T-helper 9 cell (primary cell): ENCODE measurements around the gene RNF151.
"Not testable (repeated sequence)": the region's sequence is repeated elsewhere in the genome, so short reads cannot be mapped to it uniquely, and the experiment has no call there.

Experiments
- DNase-seq: peaks from one replicate; pipeline ENCODE4 v3.0.0-alpha.2; 2020

The RNF151 gene

GRCh38 chr16:1939833-1940232 lies 26.8 kb upstream of the RNF151 start:
- not testable (repeated sequence) for DNase-seq

DNA sequence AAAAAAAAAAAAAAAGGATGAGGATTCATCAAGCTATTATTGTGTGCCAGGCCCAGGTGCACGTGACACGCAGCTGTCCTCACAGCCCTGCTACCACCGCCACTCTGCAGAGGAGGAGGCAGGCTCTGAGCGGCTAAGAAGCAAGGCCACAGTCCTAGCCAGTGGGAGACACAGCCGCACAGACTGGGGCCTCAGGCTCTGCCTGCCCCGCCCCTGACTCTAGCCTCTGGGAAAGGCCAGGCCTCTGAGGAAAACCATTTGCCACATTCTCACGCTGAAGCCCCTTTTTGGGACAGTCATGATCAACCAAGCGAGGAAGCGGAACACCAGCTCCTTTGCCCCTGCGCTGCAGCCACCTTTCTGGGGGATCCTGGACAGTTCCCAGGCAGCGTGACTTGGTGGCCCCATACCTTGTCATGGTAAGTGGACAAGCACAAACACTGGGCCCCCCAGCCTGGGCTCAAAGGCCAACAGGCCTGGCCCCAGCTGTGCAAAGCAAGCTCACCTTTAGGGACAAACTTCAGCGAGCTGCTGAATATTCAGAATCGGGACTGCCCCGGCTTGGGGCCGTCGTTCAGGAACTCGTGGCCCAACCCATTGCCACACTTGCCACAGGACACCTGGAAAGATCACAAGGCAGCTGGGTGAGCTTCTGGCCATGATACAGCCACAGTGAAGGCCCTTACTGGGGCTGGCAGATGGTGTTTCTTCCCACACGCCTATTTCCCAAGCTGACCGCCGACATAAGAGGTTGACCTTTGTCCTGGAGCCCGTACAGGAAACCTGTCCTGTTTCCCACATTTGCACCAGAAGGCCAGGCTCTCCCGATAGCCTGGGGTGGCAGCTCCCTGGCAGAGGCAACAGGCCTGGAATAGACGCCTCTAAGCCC lies 26.1 kb upstream of the RNF151 start:
- DNase-seq, result no peak

GRCh38 chr16:1941162-1942046 lies 25.3 kb upstream of the RNF151 start:
- DNase-seq, result no peak

DNA sequence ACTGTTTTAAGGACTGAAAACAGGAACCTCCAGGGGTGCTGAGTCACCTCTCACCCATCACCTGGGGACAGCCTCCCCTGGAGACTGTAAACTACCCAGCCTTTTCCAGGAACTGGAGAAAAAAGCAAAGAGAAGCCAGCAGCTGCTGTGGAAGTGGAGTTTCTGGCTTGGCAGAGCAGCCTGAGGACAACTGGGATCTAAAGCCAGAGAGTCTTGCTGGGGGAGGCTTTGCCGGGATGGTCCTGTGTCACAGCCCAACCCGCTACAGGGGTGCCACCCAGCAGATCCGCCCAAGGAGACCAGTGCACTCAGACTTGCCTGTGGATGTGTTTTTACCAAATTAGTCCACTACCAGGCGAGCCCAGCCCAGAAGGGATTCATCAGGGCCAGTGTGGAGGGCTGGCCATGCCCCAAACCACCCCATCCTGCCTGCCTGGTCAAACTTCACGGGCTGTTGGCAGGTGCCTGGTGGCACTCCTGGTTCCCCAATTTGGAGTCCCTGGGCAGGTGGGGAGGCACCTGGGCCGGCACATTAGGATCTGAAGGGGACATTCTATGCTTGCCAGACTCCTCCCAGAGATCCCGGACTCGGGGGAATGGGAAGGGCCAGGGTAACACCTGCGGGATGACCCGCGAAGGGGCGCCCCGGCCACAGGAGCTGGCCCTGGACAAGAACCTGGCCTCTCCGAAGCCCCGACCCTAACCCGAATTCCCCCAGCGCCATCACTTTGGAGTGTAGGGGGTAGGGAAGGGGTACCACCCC lies 24.4 kb upstream of the RNF151 start:
- no peak for DNase-seq

DNA sequence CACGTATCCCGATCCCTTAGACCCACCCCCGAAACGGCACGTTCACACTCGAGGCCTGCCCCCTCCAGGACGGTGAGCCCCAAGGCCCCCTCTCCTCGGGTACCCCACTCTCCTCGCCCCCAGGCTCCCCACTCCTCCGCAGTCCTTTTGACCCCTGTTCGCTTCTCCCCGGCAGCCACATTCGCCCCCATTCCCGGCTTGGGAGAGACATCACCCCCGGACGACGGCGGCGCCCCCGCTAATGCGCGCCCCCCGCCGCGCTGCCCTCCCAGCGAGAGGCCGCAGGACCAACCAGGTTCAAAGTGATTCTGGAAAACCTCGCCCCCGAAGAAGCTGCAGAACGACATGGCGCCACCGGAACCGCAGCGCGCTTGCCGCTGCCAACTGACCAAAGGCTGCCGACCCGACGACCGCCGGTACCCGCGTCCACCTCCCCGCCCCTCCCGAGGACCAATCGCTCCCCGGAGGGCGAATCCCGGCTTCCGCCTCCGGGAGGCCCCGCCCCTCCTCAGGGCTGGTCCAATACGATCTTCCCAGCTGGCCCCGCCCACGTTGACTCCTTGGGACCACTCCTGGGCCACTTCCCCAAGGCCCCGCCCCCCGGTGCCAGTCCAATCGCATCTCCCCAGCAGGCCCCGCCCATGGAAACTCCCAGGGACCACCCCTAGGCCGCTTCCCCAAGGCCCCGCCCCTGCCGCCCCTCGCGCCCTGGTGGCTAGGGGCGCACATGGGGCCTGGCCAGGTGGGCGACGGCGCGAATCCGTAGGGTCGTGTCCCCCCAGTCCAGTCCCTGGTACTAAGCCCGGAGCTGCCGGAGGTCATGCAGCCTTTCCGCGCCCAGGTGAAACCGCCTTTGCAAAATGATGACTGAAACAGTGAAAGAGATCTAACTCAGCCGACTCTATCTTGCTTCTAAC lies 23.6 kb upstream of the RNF151 start, which contains the start of gene MSRB1:
Gene MSRB1, minus strand, starts transcription at position 390 of the 917 bp plus-strand sequence. Its CDS starts 43 bp downstream, at position 347.
- peak; percentile 99 for DNase-seq

GRCh38 chr16:1944612-1945199 lies 21.9 kb upstream of the RNF151 start:
- DNase-seq, result no peak

DNA sequence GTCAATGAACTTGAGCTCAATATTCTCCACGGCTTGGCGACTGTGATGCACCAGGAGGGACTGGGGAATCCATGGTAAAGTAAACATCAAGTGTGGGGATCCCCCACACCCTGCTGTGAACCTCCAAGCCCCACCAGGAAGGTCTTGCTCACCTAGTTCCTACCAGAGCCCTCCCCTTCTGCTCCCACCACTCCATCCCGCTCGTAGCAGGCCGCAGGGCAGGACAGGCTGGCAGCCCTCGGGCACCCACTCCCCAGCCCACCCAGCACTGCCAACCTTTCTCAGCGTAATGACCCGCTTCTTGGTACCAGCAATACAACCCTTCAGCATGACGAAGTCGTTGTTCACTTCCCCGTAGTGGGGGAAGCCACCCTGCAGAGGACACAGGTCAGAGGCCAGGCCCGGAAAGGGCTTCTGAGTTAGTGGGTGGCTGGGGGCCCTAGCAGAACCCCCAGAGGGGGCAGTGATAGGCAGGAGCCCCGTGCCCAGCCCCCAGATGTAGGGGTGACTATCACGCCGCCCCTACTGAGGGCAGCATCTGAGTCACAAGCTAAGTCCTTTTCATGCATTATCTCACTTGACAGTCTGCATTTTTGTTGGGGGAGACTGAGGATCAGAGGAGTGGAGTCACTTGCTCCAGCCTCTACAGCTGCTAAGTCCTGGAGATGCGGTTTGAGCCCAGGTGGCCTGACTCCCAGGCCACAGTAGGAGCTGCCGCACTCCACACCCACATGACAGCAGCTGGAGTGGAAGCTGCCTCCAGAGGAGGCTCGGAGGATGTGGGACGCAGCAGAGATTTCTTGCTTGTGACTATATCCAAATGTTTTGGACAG lies 20.9 kb upstream of the RNF151 start:
- DNase-seq, result no peak

- no peak for DNase-seq
These were observed 19.9 kb upstream of the RNF151 start for GRCh38 chr16:1946495-1947368.

- no peak for DNase-seq
These were observed 19.3 kb upstream of the RNF151 start for GRCh38 chr16:1947369-1947670.

DNA sequence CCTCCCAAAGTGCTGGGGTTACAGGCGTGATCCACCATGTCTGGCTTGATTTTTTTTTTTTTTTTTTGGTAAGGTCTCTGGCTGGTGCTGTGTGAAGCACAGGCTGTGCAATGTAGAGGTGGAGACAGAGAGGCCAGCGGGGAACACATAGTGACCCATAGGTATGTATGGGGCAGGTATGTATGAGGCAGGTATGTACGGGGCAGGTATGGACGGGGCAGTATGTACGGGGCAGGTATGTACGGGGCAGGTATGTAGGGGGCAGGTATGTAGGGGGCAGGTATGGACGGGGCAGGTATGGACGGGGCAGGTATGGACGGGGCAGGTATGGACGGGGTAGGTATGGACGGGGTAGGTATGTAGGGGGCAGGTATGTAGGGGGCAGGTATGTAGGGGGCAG lies 17.1 kb upstream of the RNF151 start:
- DNase-seq, result no peak

GRCh38 chr16:1950047-1950446 lies 16.6 kb upstream of the RNF151 start:
- no peak for DNase-seq

GRCh38 chr16:1950559-1950958 lies 16.1 kb upstream of the RNF151 start:
- no peak for DNase-seq

DNA sequence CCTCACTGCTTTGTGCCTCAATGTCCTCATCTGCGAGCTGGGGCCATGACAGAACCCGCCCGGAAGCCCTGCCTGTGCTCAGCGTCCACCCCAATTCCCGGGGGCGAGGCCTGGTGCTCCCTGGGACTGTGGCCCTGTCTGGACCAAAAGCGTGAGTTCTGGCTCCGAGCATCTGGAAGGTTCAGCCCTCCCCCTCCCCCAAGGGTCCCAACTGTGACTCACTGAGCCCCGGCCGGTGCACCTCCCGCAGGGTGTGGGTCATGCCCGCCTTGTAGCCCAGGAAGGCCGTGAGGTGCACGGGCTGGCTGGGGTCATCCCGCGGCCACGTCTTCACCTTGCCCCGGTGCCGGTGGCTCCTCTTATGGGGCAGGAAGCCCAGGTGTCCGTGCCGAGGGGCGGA lies 12.9 kb upstream of the RNF151 start:
- DNase-seq, result no peak

GRCh38 chr16:1957434-1958142 lies 9.1 kb upstream of the RNF151 start:
- not testable (repeated sequence) for DNase-seq

DNA sequence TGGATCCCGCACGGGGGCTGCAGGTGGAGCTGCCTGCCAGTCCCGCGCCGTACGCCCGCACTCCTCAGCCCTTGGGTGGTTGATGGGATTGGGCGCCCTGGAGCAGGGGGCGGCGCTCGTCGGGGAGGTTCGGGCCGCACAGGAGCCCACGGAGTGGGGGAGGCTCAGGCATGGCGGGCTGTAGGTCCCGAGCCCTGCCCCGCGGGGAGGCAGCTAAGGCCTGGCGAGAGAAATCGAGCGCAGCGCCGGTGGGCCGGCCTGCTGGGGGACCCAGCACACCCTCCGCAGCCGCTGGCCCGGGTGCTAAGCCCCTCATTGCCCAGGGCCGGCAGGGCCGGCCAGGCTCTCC lies 8.5 kb upstream of the RNF151 start:
- not testable (repeated sequence) for DNase-seq

DNA sequence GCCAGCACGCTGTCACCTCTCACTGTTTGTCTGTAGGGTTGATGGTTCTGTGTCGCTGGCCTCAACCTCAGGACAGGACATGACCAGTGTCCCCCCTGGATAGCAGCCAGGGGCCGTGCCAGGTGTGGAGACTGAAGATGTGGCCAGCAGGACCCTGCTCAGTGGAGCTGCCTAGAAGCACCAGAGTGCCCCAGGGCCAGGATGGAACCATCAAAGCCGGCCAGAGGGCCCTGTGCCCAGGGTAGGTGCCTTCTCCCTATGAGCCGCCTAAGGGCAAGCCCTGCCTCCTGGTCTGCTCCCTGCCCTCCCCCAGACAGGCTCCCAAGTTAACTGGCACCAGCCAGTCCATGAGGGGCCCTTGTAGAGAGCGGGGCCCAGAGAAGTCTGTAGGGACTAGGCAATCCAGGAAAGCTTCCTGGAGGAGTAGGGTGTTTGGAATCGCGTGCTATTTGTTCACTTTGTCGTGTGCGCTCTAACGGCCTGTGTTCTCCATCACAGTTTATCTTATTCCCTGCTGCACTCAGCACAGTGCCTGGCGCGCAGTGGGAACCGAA lies 7.9 kb upstream of the RNF151 start:
- DNase-seq, result no peak

DNA sequence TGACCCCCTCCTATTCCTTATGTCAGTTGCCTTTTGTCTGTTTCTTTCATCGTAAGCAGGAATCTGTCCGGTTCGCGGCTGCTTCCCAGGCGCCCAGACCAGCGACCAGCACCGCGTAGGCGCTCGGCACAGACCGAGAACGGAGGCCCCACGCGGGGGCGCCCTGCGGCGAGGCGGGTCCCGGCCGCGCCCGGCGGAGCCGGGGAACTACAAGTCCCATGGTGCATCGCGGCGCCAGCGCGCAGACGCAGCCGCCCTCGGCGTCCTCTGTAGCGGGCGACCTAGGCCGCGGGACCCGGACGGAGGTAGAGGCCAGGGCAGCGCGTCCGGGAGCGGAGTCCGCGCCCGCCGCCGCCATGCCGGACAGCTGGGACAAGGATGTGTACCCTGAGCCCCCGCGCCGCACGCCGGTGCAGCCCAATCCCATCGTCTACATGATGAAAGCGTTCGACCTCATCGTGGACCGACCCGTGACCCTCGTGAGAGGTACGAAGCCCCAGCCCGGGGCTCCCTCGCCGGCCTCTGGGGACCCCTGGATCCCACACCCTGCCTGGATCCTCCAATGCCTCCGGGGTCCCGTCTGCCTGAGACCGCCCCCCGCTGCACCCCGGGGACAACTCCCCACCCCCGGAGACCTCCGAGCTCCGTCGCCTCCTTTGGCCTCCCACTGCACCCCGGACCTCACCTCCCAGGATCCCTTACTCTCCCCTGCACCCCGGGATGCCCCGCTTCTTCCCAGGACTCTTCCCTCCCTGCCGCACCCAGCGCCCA lies 7.2 kb upstream of the RNF151 start, which contains the start of gene NDUFB10:
Gene NDUFB10, plus strand, starts transcription at position 270 of the 771 bp plus-strand sequence. Its CDS starts 87 bp downstream, at position 357.
- peak; percentile 90 for DNase-seq
